NCI-H1694 treated with DMSO at 0.1 percent for 48 hours (cell line): ENCODE data around the gene ABCA5.
"Not testable (repeated sequence)": the region's sequence is repeated elsewhere in the genome, so short reads cannot be mapped to it uniquely, and the experiment has no call there.

Experiments used
- DNase-seq: peaks from one replicate; lab custom pipeline; 2025; lab: John Stamatoyannopoulos, UW

ABCA5 gene

GRCh38 chr17:69331756-69332155 is 4.8 kb upstream of the ABCA5 start:
- no peak for DNase-seq

GRCh38 chr17:69326377-69327059 is 415 bp downstream of the ABCA5 start:
- peak; percentile 49 for DNase-seq

GRCh38 chr17:69325518-69326376 is 1.2 kb downstream of the ABCA5 start:
- peak; percentile 47 for DNase-seq

GRCh38 chr17:69323806-69324205 is 3.1 kb downstream of the ABCA5 start:
- no peak for DNase-seq

- DNase-seq: no peak
Measured at GRCh38 chr17:69320908-69321238, 6.1 kb downstream of the ABCA5 start.

- DNase-seq: no peak
Measured at GRCh38 chr17:69320210-69320907, 6.6 kb downstream of the ABCA5 start.

- DNase-seq: no peak
Measured at GRCh38 chr17:69317625-69318024, 9.3 kb downstream of the ABCA5 start.

GRCh38 chr17:69314246-69315065 is 12.5 kb downstream of the ABCA5 start:
- peak; percentile 76 for DNase-seq

GRCh38 chr17:69305177-69305576 is 21.8 kb downstream of the ABCA5 start:
- no peak for DNase-seq

- DNase-seq: no peak
Measured at GRCh38 chr17:69302682-69303081, 24.3 kb downstream of the ABCA5 start.

GRCh38 chr17:69300222-69300621 is 26.7 kb downstream of the ABCA5 start:
- no peak for DNase-seq

GRCh38 chr17:69298120-69298722 is 28.7 kb downstream of the ABCA5 start:
- DNase-seq: not testable (repeated sequence)

- DNase-seq: no peak
Measured at GRCh38 chr17:69287168-69287567, 39.8 kb downstream of the ABCA5 start.

- DNase-seq: no peak
Measured at GRCh38 chr17:69286257-69286656, 40.7 kb downstream of the ABCA5 start.

- peak; percentile 4 for DNase-seq
Measured at GRCh38 chr17:69284646-69285045, 42.3 kb downstream of the ABCA5 start.

- no peak for DNase-seq
Measured at GRCh38 chr17:69282002-69282401, 44.9 kb downstream of the ABCA5 start.

GRCh38 chr17:69276279-69276678 is 50.7 kb downstream of the ABCA5 start:
- not testable (repeated sequence) for DNase-seq

- DNase-seq: no peak
Measured at GRCh38 chr17:69275751-69276150, 51.2 kb downstream of the ABCA5 start.

GRCh38 chr17:69271023-69271422 is 55.9 kb downstream of the ABCA5 start:
- no peak for DNase-seq

GRCh38 chr17:69269131-69269998 is 57.6 kb downstream of the ABCA5 start:
- DNase-seq: no peak
